ENCODE measurements around the gene TMEM175.

The TMEM175 gene

GRCh38 chr4:915595-915994 is 16.7 kb upstream of the TMEM175 start:
- no peak for TF ChIP-seq GATA3 (IDR thresholded peaks at IDR 0.05; ENCODE audit: low read depth, low read length)
- no peak for TF ChIP-seq GATA2 (IDR thresholded peaks at IDR 0.05; ENCODE audit: low read depth, low read length)

GRCh38 chr4:917466-917865 is 14.8 kb upstream of the TMEM175 start:
- TF ChIP-seq GATA3 (IDR thresholded peaks at IDR 0.05; ENCODE audit: low read depth, low read length) (no peak), GATA2 (IDR thresholded peaks at IDR 0.05; ENCODE audit: low read depth, low read length) (no peak)

GRCh38 chr4:917992-918391 is 14.3 kb upstream of the TMEM175 start:
- TF ChIP-seq GATA3 (IDR thresholded peaks at IDR 0.05; ENCODE audit: low read depth, low read length) (no peak), GATA2 (IDR thresholded peaks at IDR 0.05; ENCODE audit: low read depth, low read length) (no peak)

- TF ChIP-seq GATA2 (IDR thresholded peaks at IDR 0.05; ENCODE audit: low read depth, low read length) (no peak), GATA3 (IDR thresholded peaks at IDR 0.05; ENCODE audit: low read depth, low read length) (no peak)
These were observed 10.4 kb upstream of the TMEM175 start for GRCh38 chr4:921830-922331.

GRCh38 chr4:924107-925096 is 7.9 kb upstream of the TMEM175 start:
- no peak for TF ChIP-seq GATA3 (IDR thresholded peaks at IDR 0.05; ENCODE audit: low read depth, low read length)
- no peak for TF ChIP-seq GATA2 (IDR thresholded peaks at IDR 0.05; ENCODE audit: low read depth, low read length)

- no peak for TF ChIP-seq GATA3 (IDR thresholded peaks at IDR 0.05; ENCODE audit: low read depth, low read length)
These were observed 7.1 kb upstream of the TMEM175 start for GRCh38 chr4:925171-925570.

GRCh38 chr4:925771-926500 is 6.3 kb upstream of the TMEM175 start:
- no peak for TF ChIP-seq GATA3 (IDR thresholded peaks at IDR 0.05; ENCODE audit: low read depth, low read length)
- no peak for TF ChIP-seq GATA2 (IDR thresholded peaks at IDR 0.05; ENCODE audit: low read depth, low read length)

- no peak for TF ChIP-seq GATA2 (IDR thresholded peaks at IDR 0.05; ENCODE audit: low read depth, low read length)
- no peak for TF ChIP-seq GATA3 (IDR thresholded peaks at IDR 0.05; ENCODE audit: low read depth, low read length)
These were observed 5.7 kb upstream of the TMEM175 start for GRCh38 chr4:926538-926937.

- TF ChIP-seq GATA3 (IDR thresholded peaks at IDR 0.05; ENCODE audit: low read depth, low read length) = no peak
- no peak for TF ChIP-seq GATA2 (IDR thresholded peaks at IDR 0.05; ENCODE audit: low read depth, low read length)
These were observed 3.0 kb upstream of the TMEM175 start for GRCh38 chr4:929096-929765.

- TF ChIP-seq GATA3 (IDR thresholded peaks at IDR 0.05; ENCODE audit: low read depth, low read length) (no peak), GATA2 (IDR thresholded peaks at IDR 0.05; ENCODE audit: low read depth, low read length) (no peak)
These were observed 2.2 kb upstream of the TMEM175 start for GRCh38 chr4:930028-930551.

- TF ChIP-seq GATA3 (IDR thresholded peaks at IDR 0.05; ENCODE audit: low read depth, low read length) (no peak), GATA2 (IDR thresholded peaks at IDR 0.05; ENCODE audit: low read depth, low read length) (no peak)
These were observed 1.4 kb upstream of the TMEM175 start for GRCh38 chr4:930827-931193.

- TF ChIP-seq GATA3 (IDR thresholded peaks at IDR 0.05; ENCODE audit: low read depth, low read length) (no peak), GATA2 (IDR thresholded peaks at IDR 0.05; ENCODE audit: low read depth, low read length) (no peak)
These were observed 883 bp upstream of the TMEM175 start for GRCh38 chr4:931194-931959.

GRCh38 chr4:932713-933070 is 432 bp downstream of the TMEM175 start:
- TF ChIP-seq GATA3 (IDR thresholded peaks at IDR 0.05; ENCODE audit: low read depth, low read length) = no peak
- no peak for TF ChIP-seq GATA2 (IDR thresholded peaks at IDR 0.05; ENCODE audit: low read depth, low read length)

All from SH-SY5Y (cell line).